SKM-1 treated with dmso at 0.1 percent for 144 hours (cell line): ENCODE measurements around the gene HDAC7.

Experiments
- DNase-seq: peaks from one replicate; lab custom pipeline; 2025; ENCODE audit not compliant: unreplicated experiment; lab: John Stamatoyannopoulos, UW

The HDAC7 gene

GRCh38 chr12:47747596-47748506 lies 71.9 kb downstream of the HDAC7 start:
- no peak for DNase-seq

- no peak for DNase-seq
Observed at GRCh38 chr12:47747126-47747525, 72.6 kb downstream of the HDAC7 start.

GRCh38 chr12:47746523-47746922 lies 73.2 kb downstream of the HDAC7 start:
- no peak for DNase-seq

GRCh38 chr12:47746073-47746472 lies 73.6 kb downstream of the HDAC7 start:
- no peak for DNase-seq

DNA sequence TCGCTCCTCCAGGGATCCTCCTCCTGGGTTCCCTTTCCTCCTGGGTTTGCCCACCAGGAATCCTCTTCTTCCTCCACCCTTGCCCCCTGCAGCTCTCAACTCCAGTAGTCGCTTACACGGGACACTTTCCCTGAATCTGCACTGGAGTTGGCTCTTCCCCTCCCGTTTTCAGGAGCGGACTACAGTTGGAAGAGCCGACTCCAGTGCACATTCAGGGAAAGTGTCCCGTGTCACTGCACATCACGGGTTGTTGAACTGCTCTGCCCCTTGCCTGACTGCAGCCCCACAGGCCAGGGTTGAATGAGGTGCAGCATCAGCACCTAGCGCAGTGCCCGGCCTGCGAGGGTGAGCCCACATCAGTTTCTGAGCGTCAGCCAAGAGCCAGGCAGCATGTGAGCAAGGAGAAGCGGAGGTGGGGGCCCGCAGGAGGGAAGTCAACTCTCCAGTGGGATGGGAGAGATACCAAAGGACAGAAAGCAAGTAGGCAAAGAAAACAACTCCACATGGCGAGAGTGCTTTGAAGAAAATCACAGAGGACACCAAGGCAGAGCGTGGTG lies 74.1 kb downstream of the HDAC7 start:
- DNase-seq = no peak

DNA sequence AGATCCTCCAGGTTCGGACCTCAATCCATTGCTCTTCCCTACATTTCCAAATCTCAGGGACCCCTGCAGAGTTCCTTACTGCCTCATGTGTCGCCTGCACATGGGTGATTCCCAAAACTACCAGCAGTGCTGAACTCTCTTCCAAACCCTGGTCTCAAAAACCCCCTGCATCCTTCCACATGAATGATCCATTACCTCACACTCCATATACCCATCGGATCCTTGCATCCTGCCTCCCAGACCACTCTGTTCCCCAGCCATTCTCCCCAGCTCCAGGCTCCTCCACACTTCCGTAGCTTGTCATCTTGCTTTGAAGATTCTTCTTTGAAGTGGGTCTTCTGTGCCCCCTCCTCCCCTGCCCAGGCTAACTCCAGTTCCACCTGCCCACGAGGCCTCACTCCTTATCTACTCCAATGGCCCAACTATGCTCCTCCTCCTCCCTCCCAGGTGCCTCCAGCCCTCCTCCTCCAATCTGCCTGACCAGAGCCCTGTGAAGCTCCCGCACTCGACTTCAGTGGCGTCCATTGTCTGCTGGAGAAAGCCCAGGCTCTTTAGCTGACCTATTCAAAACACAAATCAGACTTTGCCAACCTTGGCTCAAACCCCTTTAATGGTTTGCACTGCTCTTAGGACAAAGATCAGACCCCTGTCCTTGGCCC lies 74.8 kb downstream of the HDAC7 start:
- DNase-seq = no peak

DNA sequence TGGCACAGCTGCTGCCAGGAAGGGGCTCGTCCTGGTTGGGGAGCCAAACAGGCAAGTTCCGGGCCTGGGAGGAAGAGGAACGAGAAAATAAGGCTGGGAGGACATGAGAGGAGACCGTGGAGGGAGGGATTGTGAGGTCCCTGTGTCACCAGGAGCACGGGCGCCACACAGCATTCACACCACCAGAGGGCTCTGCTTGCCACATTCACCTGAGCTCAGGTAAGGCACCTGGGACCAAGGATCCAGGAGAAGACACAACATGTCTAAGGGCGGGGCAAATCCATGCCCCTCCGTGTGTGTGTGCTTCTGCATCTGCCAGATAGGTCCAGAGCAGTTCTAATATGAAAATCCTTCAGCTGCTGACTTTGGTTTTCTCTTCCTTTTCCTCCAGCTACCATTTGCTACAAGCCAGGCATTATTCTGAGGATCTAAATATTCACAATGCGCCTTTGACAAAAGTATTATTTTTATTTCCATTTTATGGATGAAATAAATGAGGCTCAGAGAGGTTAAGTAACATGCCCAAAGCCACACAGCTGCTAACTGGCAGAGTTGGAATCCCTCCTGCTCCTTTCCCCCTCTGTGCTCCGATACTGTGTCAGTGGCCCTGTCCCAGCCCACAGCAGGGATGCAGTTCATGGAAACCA lies 75.6 kb downstream of the HDAC7 start:
- no peak for DNase-seq

GRCh38 chr12:47743311-47743860 lies 76.3 kb downstream of the HDAC7 start:
- no peak for DNase-seq

DNA sequence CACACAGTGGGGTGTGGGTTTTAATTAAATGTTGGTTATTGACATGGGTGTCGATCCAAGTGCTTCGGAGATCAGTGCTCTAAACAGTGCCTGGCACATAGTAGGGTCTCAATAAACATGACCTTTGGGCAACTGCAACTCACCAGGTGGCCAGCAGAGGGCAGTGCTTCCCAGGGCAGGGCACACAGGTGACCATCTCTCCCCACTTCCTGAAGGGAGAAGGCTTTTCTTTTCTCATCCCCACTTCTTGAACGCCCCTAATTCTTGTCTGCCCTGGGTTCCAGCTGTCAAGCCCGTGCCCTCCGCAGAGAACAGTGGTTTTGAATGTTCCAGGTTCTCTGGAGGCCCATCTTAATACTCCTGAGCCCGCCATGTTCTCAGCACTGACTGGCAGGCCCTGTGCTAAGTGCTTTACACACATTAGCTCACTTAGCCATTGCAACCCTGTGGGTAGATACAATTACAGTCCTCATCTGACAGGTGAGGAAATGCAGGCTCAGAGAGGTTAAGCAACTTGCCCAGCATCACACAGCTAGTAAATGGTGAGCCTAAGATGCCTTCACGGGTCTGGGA lies 77.4 kb downstream of the HDAC7 start:
- no peak for DNase-seq

GRCh38 chr12:47741340-47741703 lies 78.4 kb downstream of the HDAC7 start:
- DNase-seq = no peak

GRCh38 chr12:47740606-47741339 lies 78.9 kb downstream of the HDAC7 start:
- DNase-seq = no peak

DNA sequence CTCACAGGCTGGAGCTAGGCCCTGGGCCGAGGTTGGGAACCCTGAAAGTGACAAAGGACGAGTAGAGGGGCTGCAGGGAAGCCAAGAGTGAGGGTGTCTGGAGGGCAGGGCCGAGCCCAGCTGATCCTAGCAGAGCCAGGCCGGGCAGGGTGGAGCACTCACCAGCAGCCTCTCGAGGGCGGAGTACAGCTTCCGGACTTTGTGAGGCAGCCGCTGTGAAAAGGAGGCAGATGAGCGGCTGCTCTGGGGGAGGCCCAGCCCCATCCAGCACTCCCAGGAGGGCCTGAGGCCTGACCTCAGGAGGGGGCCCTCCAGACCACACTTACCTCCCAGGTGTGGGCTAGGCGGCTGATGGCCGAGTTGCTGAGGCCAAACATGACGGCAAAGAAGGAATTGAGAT lies 79.7 kb downstream of the HDAC7 start:
- no peak for DNase-seq

DNA sequence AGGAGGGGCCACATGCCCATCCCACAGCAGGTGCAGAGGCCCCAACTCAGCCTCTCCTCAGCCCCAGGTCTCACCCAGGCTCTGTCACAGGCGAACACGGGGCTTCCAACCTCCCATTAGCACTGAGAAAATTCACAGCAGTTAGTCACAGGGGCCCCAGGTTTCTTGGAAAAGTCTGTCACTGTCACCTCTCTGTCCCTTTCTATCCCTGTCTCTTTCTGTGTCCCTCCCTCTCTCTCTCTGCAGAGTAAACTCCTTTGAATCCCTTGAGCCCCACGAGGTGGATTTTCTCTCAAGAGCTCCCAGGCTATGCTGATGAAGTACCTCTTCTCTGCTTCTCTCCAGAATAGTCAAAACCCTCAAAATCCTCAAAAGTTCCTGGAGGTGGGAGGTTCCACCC lies 80.4 kb downstream of the HDAC7 start:
- no peak for DNase-seq

- DNase-seq = no peak
Observed at GRCh38 chr12:47737936-47738594, 81.6 kb downstream of the HDAC7 start.

DNA sequence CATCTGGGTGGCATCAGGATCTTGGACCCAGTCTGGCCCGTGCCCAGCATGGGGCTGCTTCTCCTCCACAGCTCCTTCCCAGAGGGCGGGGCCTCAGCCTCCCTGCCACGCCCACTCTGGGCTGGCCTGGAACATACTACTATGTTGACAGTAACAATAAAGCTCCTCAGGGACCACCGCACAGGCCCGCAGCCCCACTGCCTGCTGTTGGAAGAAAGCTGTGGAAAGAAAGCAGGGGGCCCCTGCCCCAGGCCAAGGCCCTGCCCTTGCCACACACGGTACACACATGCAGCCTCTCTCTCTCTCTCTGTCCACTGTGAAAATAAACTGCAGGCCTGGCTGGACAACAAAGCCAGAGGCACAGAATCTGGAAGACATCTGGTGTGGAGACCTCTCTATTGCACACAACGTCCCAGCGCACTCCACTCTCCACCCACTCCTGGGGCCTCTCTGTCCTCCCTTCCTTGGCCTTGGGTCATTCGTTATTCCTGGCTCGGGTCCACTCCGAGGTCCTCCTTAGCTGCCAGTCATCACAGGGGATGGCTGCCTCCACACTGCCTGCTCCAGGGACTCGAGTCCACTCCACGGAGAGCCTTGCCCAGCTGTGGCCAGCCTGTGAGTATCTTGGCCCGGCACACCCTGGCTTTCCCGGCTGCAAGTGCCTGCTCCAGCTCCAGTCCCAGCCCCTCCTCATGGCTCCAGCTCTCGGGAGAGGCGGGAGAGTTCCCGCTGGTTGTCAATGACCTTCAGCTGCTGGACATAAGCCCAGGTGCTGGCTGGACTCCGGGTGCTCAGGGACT lies 82.6 kb downstream of the HDAC7 start:
- DNase-seq = no peak

- DNase-seq = no peak
Observed at GRCh38 chr12:47736216-47736615, 83.5 kb downstream of the HDAC7 start.

DNA sequence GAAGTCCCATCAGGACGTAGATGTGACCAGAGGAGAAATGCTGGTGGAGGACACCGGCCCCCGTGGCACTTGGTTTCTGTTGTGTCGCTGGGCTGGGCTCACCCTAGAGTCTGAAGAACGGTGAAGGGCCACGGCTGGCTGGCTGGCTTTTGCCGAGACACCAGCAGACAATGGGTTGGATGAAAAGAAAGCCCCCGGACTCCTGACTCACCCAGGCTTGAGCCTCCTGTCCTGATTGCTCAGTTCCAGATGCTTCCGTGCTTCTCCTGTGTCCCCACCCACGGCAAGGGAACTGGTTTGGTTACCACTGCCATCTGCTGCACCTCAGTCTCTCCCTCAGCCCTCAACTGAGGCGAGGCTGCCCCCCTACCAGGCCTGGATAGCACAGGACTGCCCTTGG lies 84.1 kb downstream of the HDAC7 start:
- no peak for DNase-seq

DNA sequence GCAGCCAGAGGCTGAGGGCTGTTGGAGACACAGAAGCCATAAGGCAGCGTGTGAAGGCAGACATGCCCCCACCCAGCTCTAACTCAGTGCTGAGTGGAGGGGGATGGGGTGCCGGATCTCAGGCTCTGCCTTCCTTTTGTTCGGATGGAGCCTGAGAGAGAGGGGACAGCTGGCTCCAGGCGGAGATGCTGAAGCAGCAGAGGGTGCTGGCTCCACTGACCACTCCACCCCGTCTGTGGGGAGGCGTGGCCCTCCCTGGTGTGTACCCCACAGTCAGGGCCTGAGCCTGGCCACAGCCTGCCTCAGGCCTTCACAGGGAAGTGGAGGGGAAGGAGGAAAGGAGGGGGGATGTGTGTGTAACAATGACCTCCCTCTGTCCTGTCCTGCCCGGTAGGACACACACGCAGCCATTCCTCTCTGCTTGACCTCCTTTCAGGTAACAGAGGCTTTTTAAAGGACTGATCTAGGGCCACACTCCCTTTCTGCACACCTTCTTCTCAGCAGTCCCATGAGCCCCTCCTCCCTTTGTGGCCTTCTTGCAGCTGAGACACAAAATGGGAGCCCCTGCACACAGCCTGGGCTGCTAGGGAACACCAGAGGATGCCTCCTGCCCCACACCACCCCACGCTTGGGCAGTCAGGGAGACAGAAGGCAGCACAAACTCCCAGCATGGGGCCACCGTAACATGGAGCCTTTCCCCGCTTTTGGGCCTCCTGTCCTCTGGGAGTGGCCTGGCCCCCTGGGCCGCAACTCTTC lies 84.8 kb downstream of the HDAC7 start:
- no peak for DNase-seq
